HepG2 (cell line): ENCODE data around the gene INSIG2. TPM values are rescaled to one million over a fixed set of nuclear protein-coding genes. Genes with fewer than 3 reads are reported as not detected.

ENCODE experiments used
- ATAC-seq: fragments of 200-7000 bp; cut with Tn5 transposase; 3 replicates; pipeline ENCODE4 v1.9.1; 2020; ENCODE audit warnings: mild to moderate bottlenecking, moderate library complexity
- BruUV-seq: library from RNA; stranded (reverse); fragments of 400-500 nt; replicated peaks from 2 replicates; lab custom pipeline; 2021; lab: Mats Ljungman, UMichigan
- CTCF ChIA-PET: fragments of 300-600 bp; formaldehyde crosslinking; extraction: SDS; loops from one replicate; lab custom pipeline; 2021; ENCODE audit warnings: low total read pairs, inconsistent platforms, low intra/inter-chr PET ratio; lab: Yijun Ruan, JAX
- POLR2A ChIA-PET: fragments of 350-600 bp; sonication (Branson Sonifier 250); formaldehyde crosslinking; loops from one replicate; lab custom pipeline; 2020; ENCODE audit warnings: antibody characterized with exemption, inconsistent platforms; lab: Yijun Ruan, JAX
- DNase-seq: peaks from one replicate; pipeline ENCODE4 v3.0.0-alpha.2; 2015; ENCODE audit warnings: low spot score
- FAIRE-seq: peaks from 3 replicates; lab custom pipeline; 2011; peaks lifted over from hg19 to GRCh38; lab: Jason Lieb, UNC
- H2AFZ ChIP-seq: one replicate; pipeline ENCODE4 v1.6.1; 2011; ENCODE audit warnings: low read length, inconsistent platforms
- H3K27ac ChIP-seq: fragments of 300-600 bp; 3 replicates; pipeline ENCODE4 v1.8.0; 2011; ENCODE audit warnings: mixed run types, mild to moderate bottlenecking, mixed read lengths, low read length, inconsistent platforms; ENCODE audit not compliant: insufficient read depth; ENCODE audit errors: extremely low read length
- H3K27me3 ChIP-seq, 2 experiments: fragments of 200-600 bp in 1 of 2; 2 replicates in 1 of 2; 3 replicates in 1 of 2; pipeline versions ENCODE4 v1.6.0 to v1.8.0; 2011; ENCODE audit warnings: low read length in 2 of 2, mild to moderate bottlenecking in 2 of 2, moderate library complexity in 2 of 2, inconsistent platforms in 1 of 2; ENCODE audit not compliant: insufficient read depth in 2 of 2, control insufficient read depth in 1 of 2
- H3K36me3 ChIP-seq, 2 experiments: fragments of 200-600 bp in 1 of 2; replicated peaks in 1 of 2; 2 replicates in 1 of 2; 3 replicates in 1 of 2; pipeline versions ENCODE4 v1.5.1 to v1.8.0; 2011; ENCODE audit warnings: low read length in 2 of 2, inconsistent platforms in 1 of 2; ENCODE audit not compliant: insufficient read depth in 2 of 2, control insufficient read depth in 1 of 2
- H3K4me1 ChIP-seq: 2 replicates; pipeline ENCODE4 v1.5.1; 2012; ENCODE audit warnings: low read length, inconsistent platforms; ENCODE audit not compliant: insufficient read depth
- H3K4me2 ChIP-seq: 2 replicates; pipeline ENCODE4 v1.6.0; 2011; ENCODE audit warnings: low read depth, low read length, inconsistent platforms
- H3K4me3 ChIP-seq, 3 experiments: fragments of 200-600 bp in 1 of 3; sonication (generic), shearing (Covaris generic) in 1 of 3; replicated peaks in 1 of 3; 2 replicates each; pipeline ENCODE4 v1.5.1; 2011 to 2016; ENCODE audit warnings: low read length in 3 of 3, inconsistent platforms in 2 of 3, low read depth in 2 of 3, mild to moderate bottlenecking in 2 of 3, control low read depth in 1 of 3, mixed read lengths in 1 of 3; ENCODE audit not compliant: insufficient read depth in 1 of 3
- H3K79me2 ChIP-seq: one replicate; pipeline ENCODE4 v1.6.1; 2011; ENCODE audit warnings: low read length, inconsistent platforms; ENCODE audit not compliant: insufficient read depth
- H3K9ac ChIP-seq: 2 replicates; pipeline ENCODE4 v1.6.0; 2011; ENCODE audit warnings: mild to moderate bottlenecking, low read depth, low read length, inconsistent platforms; ENCODE audit not compliant: insufficient read depth
- H3K9me3 ChIP-seq: 2 replicates; pipeline ENCODE4 v1.5.1; 2012; ENCODE audit warnings: mild to moderate bottlenecking, low read length
- H4K20me1 ChIP-seq: 2 replicates; pipeline ENCODE4 v1.6.0; 2011; ENCODE audit warnings: inconsistent platforms, mild to moderate bottlenecking, low read length, moderate library complexity; ENCODE audit not compliant: insufficient read depth
- ASH2L ChIP-seq: fragments of 300-600, 200-600 bp; sonication (generic); IDR thresholded peaks from 2 replicates; pipeline ENCODE4 v1.7.0; 2017; ENCODE audit warnings: low read depth, mild to moderate bottlenecking, moderate library complexity, mixed read lengths, low read length; ENCODE audit not compliant: insufficient read length
- CAMTA2 ChIP-seq: sonication (generic); formaldehyde crosslinking; IDR thresholded peaks from 2 replicates; pipeline ENCODE4 v1.4.0; 2020; ENCODE audit warnings: mild to moderate bottlenecking, missing genetic modification reagents, borderline replicate concordance
- CSRNP1 ChIP-seq: sonication (generic); formaldehyde crosslinking; IDR thresholded peaks from 2 replicates; pipeline ENCODE4 v1.8.1; 2023; ENCODE audit warnings: mild to moderate bottlenecking, missing genetic modification reagents
- GLMP ChIP-seq: sonication (generic); formaldehyde crosslinking; IDR thresholded peaks from 2 replicates; pipeline ENCODE4 v1.9.0; 2021; ENCODE audit warnings: missing genetic modification reagents, mild to moderate bottlenecking, borderline replicate concordance
- SKI ChIP-seq: fragments of 450-650 bp; IDR thresholded peaks from one replicate; pipeline ENCODE4 v1.6.1; 2018; ENCODE audit warnings: mild to moderate bottlenecking; ENCODE audit not compliant: partially characterized antibody
- SOX5 ChIP-seq: IDR thresholded peaks from 2 replicates; pipeline ENCODE4 v1.6.1; 2016; ENCODE audit warnings: borderline replicate concordance
- ZNF619 ChIP-seq: sonication (generic); formaldehyde crosslinking; IDR thresholded peaks from 2 replicates; pipeline ENCODE4 v1.4.0; 2020; ENCODE audit warnings: mild to moderate bottlenecking, missing genetic modification reagents
- WGBS: methylation state at CpG from one replicate; pipeline ENCODE4 v1.1.6; 2017; ENCODE audit warnings: low lambda C conversion rate; 5-methylcytosine and 5-hydroxymethylcytosine counted together
- in situ Hi-C: cut with HindIII; loops from 2 replicates; pipeline ENCODE4 v1.10.0; 2017; ENCODE audit warnings: low pct_unique_long_range_greater_than_20kb; ENCODE audit not compliant: extremely low pct_ligation_motif_present
- intact Hi-C: fragments of 100-400 bp; cut with micrococcal nuclease; formaldehyde crosslinking; loops from one replicate; pipeline ENCODE4 v1.10.0; 2022; ENCODE audit not compliant: unreplicated experiment
- polyA plus RNA-seq, 8 experiments: library from polyadenylated mRNA; depleted of rRNA in 3 of 8; stranded (reverse) in 7 of 8; unstranded in 1 of 8; fragments of >200 nt; fragmentation: Illumina TruSeq in 4 of 8; extraction: Trizol in 4 of 8; gene quantifications; 2 replicates each; pipeline versions ENCODE4 v1.2.1 to v1.2.3, GENCODE V29; 2011 to 2016; ENCODE audit warnings: low read depth in 4 of 8, missing spikeins in 1 of 8, mixed read lengths in 1 of 8; ENCODE audit not compliant: insufficient read depth in 1 of 8
- total RNA-seq, 5 experiments: library from RNA; depleted of rRNA; stranded (reverse); fragments of >200 nt; fragmentation: Illumina TruSeq; extraction: Trizol; gene quantifications; 2 replicates each; pipeline ENCODE4 v1.2.3, GENCODE V29; 2016; ENCODE audit warnings: low read depth in 1 of 5
- TF ChIP-seq, protein P1 (sequence below): sonication (generic); formaldehyde crosslinking; IDR thresholded peaks from 2 replicates; pipeline ENCODE4 v1.5.0; 2020; ENCODE audit warnings: mild to moderate bottlenecking, missing genetic modification reagents, moderate library complexity

Gene INSIG2
- total and polyA plus RNA-seq, 2 of the 13 experiments (the other 11 are each of a cell fraction or from before 2014, with no cell fraction given) = 73.5 to 481 TPM

DNA sequence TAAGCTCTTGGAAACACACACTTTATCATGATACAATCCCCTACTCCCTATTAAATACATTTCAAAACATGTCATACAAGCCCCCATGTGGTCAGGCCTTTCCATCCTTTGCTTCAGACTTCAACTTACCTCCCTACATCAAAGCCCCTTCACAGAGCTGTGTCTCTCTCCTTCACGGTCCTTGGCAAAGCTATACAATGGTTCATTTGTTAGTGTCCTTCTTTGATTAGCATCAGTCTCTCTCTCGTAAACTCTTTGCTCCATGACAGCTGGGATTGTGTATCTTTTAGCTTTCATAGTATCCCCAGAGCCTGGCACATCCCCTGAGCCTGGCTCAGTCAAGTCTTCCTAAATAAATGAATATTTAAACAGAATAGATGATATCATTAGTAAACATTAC, 25.6 kb upstream of the INSIG2 start:
- no peaks in the 10 kb centered on the region for H3K9me3 ChIP-seq
- peak; percentile 23; the same call in 1 of the 3 replicates for ATAC-seq
- intact Hi-C loops (no loop called here), in situ Hi-C loops (no loop called here)
- FAIRE-seq = no peak
- WGBS = 6% methylated on average over 2 of the region's 2 CpGs
- no peaks in the 10 kb centered on the region for H4K20me1 ChIP-seq
- H3K4me1 ChIP-seq = peaks cover 34% of the 10 kb centered on the region
- BruUV-seq = no TSS peak
- TF ChIP-seq CAMTA2 (CRISPR knock-in tag) = no peak
- TF ChIP-seq SOX5 = 0 out of 2 replicates have a peak, but pooled peaks have one; percentile 13
- H3K36me3 ChIP-seq = no peaks in the 10 kb centered on the region
- no peak overlapping the region for H3K4me3 ChIP-seq
- ChIA-PET POLR2A (no interaction called here), CTCF (interaction anchor here (2.0 kb wide), 1 partner anchor 16 kb away, joined by 16 read pairs; no protein-coding TSS in a partner anchor)
- peak; percentile 23 for DNase-seq
- H3K79me2 ChIP-seq = no peaks in the 10 kb centered on the region
- no peak overlapping the region for H3K27ac ChIP-seq
- no peak overlapping the region for H3K9ac ChIP-seq
- H3K4me2 ChIP-seq = no peak overlapping the region
- no peak overlapping the region for H2AFZ ChIP-seq
- H3K27me3 ChIP-seq = no peaks in the 10 kb centered on the region; a peak in 1 of 5 replicates

DNA sequence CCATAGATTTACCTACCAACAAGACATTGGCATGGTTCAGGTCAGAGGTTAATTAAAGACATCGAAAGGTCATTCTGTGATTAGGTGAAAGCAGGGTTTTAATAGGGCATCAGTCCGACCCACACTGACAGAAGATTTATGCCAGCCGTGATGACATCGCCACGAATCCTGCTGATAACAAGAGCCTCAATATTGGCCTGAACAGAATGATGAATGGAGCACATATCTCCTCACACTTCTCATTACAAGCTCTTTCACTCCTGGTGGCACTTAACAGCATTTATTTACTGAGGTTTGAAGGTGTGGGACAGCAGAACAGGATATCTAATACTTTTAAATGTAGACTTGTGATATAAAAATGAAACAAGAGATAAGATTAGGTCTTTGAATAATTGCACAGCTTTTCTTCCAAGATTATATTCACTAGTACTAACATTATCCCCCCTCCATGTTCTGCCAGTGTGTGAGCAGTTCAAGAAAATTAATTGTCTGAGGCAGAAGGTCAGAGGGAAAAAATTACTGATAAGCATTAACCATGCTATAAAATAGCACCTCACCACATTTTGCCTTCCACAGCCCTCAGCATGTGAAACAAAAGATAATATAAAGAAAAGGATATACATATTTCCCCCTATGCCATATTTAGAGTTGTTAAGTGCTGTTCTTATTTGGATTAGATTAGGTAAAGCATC, 23.1 kb upstream of the INSIG2 start:
- CTCF ChIA-PET = no interaction called here
- Histone ChIP-seq H3K4me3 (no peak overlapping the region), H3K9ac (no peak overlapping the region), H4K20me1 (no peaks in the 10 kb centered on the region), H2AFZ (no peak overlapping the region), H3K36me3 (no peaks in the 10 kb centered on the region), H3K79me2 (no peaks in the 10 kb centered on the region), H3K4me1 (peaks cover 28% of the 10 kb centered on the region), H3K27ac (no peak overlapping the region), H3K9me3 (no peaks in the 10 kb centered on the region), H3K27me3 (no peaks in the 10 kb centered on the region), H3K4me2 (no peak overlapping the region)
- DNase-seq (no peak), ATAC-seq (no peak), FAIRE-seq (no peak)
- no TSS peak for BruUV-seq
- in situ Hi-C loops (no loop called here), intact Hi-C loops (no loop called here)
- POLR2A ChIA-PET = no interaction called here
- WGBS = 74% methylated on average over 5 of the region's 5 CpGs
- TF ChIP-seq CSRNP1 (CRISPR knock-in tag) (no peak), SKI (no peak), GLMP (no peak), ZNF619 (CRISPR knock-in tag) (no peak), ASH2L (no peak)
- TF ChIP-seq, protein P1, sequence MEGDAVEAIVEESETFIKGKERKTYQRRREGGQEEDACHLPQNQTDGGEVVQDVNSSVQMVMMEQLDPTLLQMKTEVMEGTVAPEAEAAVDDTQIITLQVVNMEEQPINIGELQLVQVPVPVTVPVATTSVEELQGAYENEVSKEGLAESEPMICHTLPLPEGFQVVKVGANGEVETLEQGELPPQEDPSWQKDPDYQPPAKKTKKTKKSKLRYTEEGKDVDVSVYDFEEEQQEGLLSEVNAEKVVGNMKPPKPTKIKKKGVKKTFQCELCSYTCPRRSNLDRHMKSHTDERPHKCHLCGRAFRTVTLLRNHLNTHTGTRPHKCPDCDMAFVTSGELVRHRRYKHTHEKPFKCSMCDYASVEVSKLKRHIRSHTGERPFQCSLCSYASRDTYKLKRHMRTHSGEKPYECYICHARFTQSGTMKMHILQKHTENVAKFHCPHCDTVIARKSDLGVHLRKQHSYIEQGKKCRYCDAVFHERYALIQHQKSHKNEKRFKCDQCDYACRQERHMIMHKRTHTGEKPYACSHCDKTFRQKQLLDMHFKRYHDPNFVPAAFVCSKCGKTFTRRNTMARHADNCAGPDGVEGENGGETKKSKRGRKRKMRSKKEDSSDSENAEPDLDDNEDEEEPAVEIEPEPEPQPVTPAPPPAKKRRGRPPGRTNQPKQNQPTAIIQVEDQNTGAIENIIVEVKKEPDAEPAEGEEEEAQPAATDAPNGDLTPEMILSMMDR (CRISPR knock-in tag) = no peak
